Sciatic nerve (tissue), 2 donors: ENCODE data around the gene ERH. TPM values are rescaled to one million over a fixed set of nuclear protein-coding genes. Genes with fewer than 3 reads are reported as not detected.
"Not testable (repeated sequence)": the region's sequence is repeated elsewhere in the genome, so short reads cannot be mapped to it uniquely, and the experiment has no call there.

ENCODE experiments used
- ATAC-seq: fragments of 200-7000 bp; cut with Tn5 transposase; one replicate; pipeline ENCODE4 v1.9.1; 2020; ENCODE audit warnings: mild to moderate bottlenecking, moderate library complexity
- DNase-seq: peaks from one replicate; pipeline ENCODE4 v3.0.0-alpha.2; 2020; ENCODE audit warnings: low spot score
- intact Hi-C: fragments of 100-400 bp; cut with DNase I; formaldehyde crosslinking; loops from one replicate; pipeline ENCODE4 v1.14.2; 2022
- total RNA-seq: library from RNA; stranded (reverse); fragmentation: NEBNext Ultra II Directional; extraction: Animal tissue kit (Norgen Biotek cat#: 25700); gene quantifications from one replicate; pipeline ENCODE4 v1.2.1, GENCODE V29; 2021
- donor health status: DM: no; HTN: no; CAD: no.
- donor health status: DM: no; HTN: no; CAD: no.

ERH gene
- total RNA-seq, 1 donor from 2014 or later = 113 TPM

DNA sequence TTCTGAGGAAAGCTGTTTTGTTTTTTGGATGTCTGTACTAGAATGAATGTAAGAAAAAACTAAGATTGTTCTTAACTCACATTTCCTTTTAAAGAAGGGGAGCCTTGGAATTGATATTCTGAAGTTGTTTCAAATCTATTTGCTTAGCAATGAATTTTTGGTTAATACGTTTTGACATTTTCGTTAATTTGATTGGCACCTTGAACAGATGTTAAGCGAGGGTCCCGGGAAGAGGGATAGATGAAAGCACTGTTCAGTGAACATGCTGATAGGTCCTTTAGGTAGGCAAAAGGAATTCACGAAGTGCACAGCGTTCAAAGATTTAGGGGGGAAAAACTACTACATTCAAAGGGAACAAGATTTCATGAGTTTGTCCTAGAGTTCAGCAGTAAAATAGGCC lies 2.1 kb upstream of the ERH start:
- DNase-seq (no peak), ATAC-seq (no peak)
- intact Hi-C loops = no loop called here

GRCh38 chr14:69399750-69400149 lies 1.7 kb upstream of the ERH start:
- ATAC-seq = no peak
- intact Hi-C loops = no loop called here
- no peak for DNase-seq

GRCh38 chr14:69398818-69399210 lies 715 bp upstream of the ERH start:
- ATAC-seq (no peak), DNase-seq (no peak)
- intact Hi-C loops = no loop called here

- DNase-seq (no peak), ATAC-seq (no peak)
- intact Hi-C loops = no loop called here
Measured at GRCh38 chr14:69395929-69396328, 2.2 kb downstream of the ERH start.

- no peak for ATAC-seq
- no peak for DNase-seq
- intact Hi-C loops = no loop called here
Measured at GRCh38 chr14:69392481-69392880, 5.6 kb downstream of the ERH start.

- ATAC-seq, DNase-seq, intact Hi-C loops: not testable (repeated sequence)
Measured at GRCh38 chr14:69391400-69391799, 6.7 kb downstream of the ERH start.

- ATAC-seq = no peak
- intact Hi-C loops = no loop called here
- DNase-seq = no peak
Measured at GRCh38 chr14:69387311-69387710, 10.8 kb downstream of the ERH start.

DNA sequence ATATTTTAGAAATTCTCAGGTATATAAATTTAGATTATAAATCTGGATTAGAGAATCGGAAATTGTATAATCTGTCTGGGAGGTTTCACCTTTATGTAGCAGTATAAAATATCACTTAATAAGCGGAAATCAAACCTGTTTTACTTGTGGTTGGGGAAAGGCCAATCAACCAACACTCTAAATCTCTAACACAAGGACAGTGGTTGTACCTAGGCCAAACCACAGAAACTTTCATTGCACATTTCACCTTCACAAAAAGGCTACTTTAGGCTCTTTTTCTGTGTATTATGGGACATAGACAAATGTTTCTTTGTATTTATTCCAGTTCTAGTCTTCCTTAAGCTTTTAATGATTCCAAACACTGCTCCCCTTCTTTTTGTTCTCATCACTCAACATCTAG lies 19.8 kb downstream of the ERH start:
- intact Hi-C loops = no loop called here

DNA sequence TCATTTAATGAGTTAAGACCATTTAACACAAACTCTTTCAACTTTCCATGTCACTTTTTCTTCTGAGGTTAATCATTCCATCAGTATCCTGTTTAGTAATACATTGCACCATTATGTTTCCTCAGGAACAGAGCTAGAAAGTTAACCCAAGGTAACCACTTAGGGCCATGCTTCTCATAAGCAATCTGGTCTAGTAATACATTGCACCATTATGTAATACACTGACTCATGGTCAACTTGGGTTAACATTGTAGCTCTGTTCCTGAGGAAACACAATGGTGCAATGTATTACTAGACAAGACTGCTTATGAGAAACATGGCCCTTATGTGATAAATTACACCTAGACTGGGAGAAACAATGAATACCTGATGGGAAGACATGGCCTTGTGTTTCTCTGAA lies 21.7 kb downstream of the ERH start:
- no peak for DNase-seq
- ATAC-seq = no peak
- intact Hi-C loops = no loop called here

More for the DNA sequence above, 19.8 kb downstream of the ERH start:
- no peak for DNase-seq
- no peak for ATAC-seq

DNA sequence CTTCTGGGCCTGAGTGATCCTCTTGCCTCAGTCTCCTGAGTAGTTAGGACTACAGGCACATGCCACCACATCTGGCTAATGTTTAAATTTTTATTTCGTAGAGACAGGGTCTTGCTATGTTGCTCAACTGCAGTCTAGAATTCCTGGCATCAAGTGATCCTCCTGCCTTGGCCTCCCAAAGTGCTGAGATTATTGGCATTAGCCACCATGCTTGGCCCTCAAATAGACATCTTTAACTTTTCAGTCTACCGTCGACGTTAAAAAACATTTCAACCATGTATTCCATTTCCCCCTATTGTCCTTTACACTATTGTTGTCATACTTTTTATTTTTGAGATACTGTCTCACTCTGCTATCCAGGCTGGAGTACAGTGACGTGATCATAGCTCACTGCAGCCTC lies 22.4 kb downstream of the ERH start:
- no peak for ATAC-seq
- intact Hi-C loops = no loop called here
- DNase-seq = no peak

DNA sequence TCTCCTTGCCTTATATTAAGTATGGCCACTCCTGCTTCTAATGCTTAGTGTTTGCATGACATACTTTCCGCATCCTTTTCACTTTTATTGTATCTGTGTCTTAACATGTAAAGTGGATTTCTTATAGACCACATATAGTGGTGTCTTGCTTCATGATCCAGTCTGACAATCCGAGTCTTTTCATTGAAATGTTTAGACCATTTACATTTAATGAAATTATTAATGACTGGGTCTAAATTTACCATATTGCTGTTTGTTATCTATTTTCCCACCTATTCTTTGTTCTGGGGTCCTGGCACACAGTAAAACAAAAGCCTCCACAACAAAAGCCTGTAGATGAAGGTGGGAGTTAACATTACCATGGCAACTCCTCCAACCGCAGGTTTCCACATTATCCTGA lies 22.9 kb downstream of the ERH start:
- intact Hi-C loops = no loop called here
- DNase-seq = no peak
- ATAC-seq = no peak

DNA sequence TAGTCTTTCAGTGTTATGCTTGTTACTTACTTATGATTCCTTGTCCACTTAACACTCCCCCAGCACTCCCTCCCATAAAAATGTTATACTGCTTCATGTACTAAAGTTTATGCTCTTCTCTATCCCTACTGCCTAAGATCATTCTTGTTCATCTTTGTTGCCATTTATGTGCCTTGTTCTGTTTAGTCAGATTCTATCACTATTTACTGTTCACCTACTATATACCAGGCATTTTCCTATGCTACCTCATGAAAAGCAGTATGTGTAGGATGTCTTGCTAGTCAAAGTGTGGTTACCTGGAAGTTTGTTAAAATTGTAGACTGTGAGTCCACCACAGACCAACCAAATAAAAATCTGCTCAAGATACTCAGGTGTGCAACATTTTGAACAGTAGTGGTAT lies 23.9 kb downstream of the ERH start:
- ATAC-seq (no peak), DNase-seq (no peak)
- intact Hi-C loops = no loop called here

GRCh38 chr14:69373104-69373503 lies 25.0 kb downstream of the ERH start:
- DNase-seq = no peak
- ATAC-seq = no peak
- intact Hi-C loops = no loop called here

GRCh38 chr14:69372146-69372545 lies 26.0 kb downstream of the ERH start:
- DNase-seq (no peak), ATAC-seq (no peak)
- intact Hi-C loops = no loop called here

DNA sequence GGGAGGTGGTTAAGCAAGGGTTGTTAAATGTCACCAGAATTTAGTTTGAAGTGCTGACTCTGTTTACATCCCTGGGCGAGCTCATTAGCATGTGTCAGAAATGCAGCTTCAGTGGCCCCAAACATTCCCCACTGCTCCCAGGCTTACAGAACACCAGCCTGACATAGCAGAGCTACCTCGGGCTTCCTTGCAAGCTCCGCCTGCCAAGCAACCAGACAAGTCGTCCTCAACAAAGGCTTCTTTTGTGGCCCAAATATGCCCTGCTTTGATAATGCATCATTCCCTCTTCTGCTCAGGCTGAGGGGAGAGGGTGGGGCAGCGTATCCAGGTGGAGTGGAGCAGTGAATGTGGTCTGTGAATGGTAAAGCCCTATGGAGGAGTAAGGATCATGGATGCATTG lies 28.0 kb downstream of the ERH start:
- ATAC-seq = no peak
- DNase-seq = no peak
- intact Hi-C loops = no loop called here

- DNase-seq (no peak), ATAC-seq (no peak)
- intact Hi-C loops = no loop called here
Measured at GRCh38 chr14:69368381-69368780, 29.7 kb downstream of the ERH start.

- DNase-seq = no peak
- ATAC-seq = no peak
- intact Hi-C loops = no loop called here
Measured at GRCh38 chr14:69366761-69367160, 31.3 kb downstream of the ERH start.

DNA sequence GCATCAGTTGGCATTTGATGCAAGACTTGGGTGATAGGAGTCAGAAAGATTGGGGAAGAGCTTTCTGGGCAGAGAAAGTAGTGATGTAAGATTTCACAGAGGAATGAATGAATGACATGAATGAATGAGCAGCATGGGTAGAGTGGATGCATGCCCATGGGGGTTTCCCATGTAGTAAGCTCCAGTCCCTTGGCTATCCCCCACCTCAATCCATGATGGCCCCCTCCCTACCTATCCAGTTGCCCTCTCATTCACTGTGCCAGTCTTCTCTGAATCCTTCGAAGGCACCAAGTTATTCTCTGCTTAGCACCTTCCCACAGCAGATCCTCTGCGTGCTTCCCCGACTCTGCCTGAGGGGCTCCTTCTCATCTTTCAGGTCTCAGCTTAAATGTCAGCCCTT lies 32.0 kb downstream of the ERH start:
- intact Hi-C loops = no loop called here
- ATAC-seq = no peak
- DNase-seq = no peak

GRCh38 chr14:69364378-69364777 lies 33.7 kb downstream of the ERH start:
- DNase-seq (no peak), ATAC-seq (no peak)
- intact Hi-C loops = no loop called here

- intact Hi-C loops = no loop called here
- DNase-seq = no peak
- ATAC-seq = no peak
Measured at GRCh38 chr14:69363964-69364363, 34.1 kb downstream of the ERH start.

- no peak for DNase-seq
- peak; percentile 94 for ATAC-seq
- intact Hi-C loops = no loop called here
Measured at GRCh38 chr14:69363055-69363454, 35.0 kb downstream of the ERH start.

DNA sequence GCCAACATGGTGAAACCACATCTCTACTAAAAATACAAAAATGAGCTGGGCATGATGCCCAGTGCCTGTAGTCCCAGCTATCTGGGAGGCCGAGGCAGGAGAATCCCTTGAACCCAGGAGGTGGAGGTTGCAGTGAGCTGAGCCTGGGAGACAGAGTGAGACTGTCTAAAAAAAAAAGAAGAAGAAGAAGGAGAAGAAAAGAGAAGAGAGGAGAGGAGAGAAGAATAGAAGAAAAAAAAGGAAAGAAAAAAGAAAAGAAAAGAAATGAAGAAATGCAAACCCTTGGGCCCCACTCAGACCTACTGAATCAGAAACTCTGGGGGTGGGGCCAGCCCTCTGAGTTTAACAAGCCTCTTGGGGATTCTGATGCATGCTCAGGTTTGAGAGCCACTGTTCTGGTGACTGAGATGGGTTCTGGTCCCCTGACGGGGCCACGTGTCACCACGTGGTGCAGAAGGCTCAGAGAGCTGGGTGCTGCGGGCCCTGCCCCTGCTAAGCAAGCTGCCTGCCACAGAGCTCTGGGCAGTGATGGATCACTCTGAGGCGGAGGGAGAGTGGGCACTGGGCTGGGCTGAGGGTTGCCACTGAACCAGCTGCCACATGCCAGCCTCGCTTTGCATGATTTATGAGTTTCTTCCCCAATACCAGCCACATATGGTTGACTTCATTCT lies 37.5 kb downstream of the ERH start:
- no peak for ATAC-seq
- DNase-seq = no peak
- intact Hi-C loops = no loop called here
